Gastroesophageal sphincter (tissue), 3 donors: ENCODE data around the gene MPRIP.

Experiments used
- CTCF ChIP-seq, 4 experiments: fragments of 200-600 bp in 2 of 4; fragments of 450-650 bp in 2 of 4; sonication (generic) in 1 of 4; IDR thresholded peaks; one replicate each; pipeline ENCODE4 v1.5.1; 2017 to 2019; ENCODE audit warnings: antibody characterized with exemption in 4 of 4, mild to moderate bottlenecking in 2 of 4, moderate library complexity in 2 of 4
- POLR2A ChIP-seq, 2 donors: fragments of 450-650 bp; IDR thresholded peaks; one replicate each; pipeline ENCODE4 v1.6.1; 2017; ENCODE audit warnings: antibody characterized with exemption in 2 of 2, mild to moderate bottlenecking in 2 of 2, moderate library complexity in 1 of 2
- POLR2AphosphoS5 ChIP-seq: sonication (generic); formaldehyde crosslinking; IDR thresholded peaks from one replicate; pipeline ENCODE4 v1.6.1; 2017; ENCODE audit warnings: antibody characterized with exemption

GRCh38 chr17:17235212-17236174 lies 193.2 kb downstream of the MPRIP start:
- TF ChIP-seq POLR2A (IDR thresholded peaks at IDR 0.05), result no peak
- TF ChIP-seq CTCF (IDR thresholded peaks at IDR 0.05), result no peak
- TF ChIP-seq POLR2AphosphoS5, result no peak
